ENCODE measurements around the gene BICRA.

BICRA gene

GRCh38 chr19:47608969-47609905, at the start of gene BICRA:
Gene BICRA, plus strand, starts transcription at chr19:47609134. Its CDS starts 64,441 bp downstream, at chr19:47673575.
- ChIA-PET CTCF (no interaction called here), POLR2A (interaction anchor here (1.1 to 1.5 kb wide), 2 partner anchors 10 to 68 kb away, joined by 3 to 4 read pairs; no protein-coding TSS in a partner anchor)
- peak; percentile 82 for DNase-seq (ENCODE audit: extremely low spot score)
- TF ChIP-seq ELF4 (IDR thresholded peaks at IDR 0.05) = no peak
- TF ChIP-seq, protein P1, sequence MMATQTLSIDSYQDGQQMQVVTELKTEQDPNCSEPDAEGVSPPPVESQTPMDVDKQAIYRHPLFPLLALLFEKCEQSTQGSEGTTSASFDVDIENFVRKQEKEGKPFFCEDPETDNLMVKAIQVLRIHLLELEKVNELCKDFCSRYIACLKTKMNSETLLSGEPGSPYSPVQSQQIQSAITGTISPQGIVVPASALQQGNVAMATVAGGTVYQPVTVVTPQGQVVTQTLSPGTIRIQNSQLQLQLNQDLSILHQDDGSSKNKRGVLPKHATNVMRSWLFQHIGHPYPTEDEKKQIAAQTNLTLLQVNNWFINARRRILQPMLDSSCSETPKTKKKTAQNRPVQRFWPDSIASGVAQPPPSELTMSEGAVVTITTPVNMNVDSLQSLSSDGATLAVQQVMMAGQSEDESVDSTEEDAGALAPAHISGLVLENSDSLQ (IDR thresholded peaks at IDR 0.05) = no peak
- no peak for TF ChIP-seq SUZ12 (IDR thresholded peaks at IDR 0.05)

GRCh38 chr19:47560999-47561398, 47.9 kb upstream of the BICRA start:
- TF ChIP-seq ZNF384 (IDR thresholded peaks at IDR 0.05) (no peak), FOXA1 (IDR thresholded peaks at IDR 0.05) (no peak)
- DNase-seq (ENCODE audit: extremely low spot score) = no peak
- ChIA-PET CTCF (interaction anchor here (0.9 kb wide), 1 partner anchor 289 kb away, joined by 5 read pairs; no protein-coding TSS in a partner anchor), POLR2A (no interaction called here)

DNA sequence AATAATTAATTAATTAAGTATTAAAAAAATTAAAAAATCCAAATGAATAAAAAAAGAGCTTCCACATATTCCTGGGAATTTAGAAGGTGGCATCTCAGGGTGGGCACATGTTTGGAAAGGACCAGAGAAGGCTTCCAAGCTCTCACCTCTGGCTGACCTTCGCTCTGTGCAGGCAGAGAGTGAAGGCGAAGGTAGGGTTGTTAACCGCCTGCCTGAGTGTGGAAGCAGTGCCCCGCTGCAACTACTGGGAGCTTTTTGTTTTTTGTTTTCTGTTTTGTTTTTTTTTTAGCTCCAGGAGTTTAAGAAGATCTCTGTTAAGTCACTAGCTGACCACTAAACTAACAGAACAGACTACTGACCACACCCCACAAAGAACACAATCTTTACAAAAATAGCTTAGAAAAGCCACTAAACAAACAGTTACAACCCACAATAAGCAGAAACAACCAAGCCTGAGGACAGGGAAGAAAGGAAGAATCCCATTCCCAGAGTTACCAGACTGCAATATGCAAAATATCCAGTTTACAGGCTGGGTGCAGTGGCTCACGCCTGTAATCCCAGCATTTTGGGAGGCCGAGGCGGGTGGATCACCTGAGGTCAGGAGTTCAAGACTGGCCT, 47.4 kb upstream of the BICRA start:
- ChIA-PET POLR2A (no interaction called here), CTCF (interaction anchor here (0.9 kb wide), 1 partner anchor 288 kb away, joined by 5 read pairs; no protein-coding TSS in a partner anchor)
- TF ChIP-seq L3MBTL2 (conservative IDR thresholded peaks at IDR 0.05) = no peak
- TF ChIP-seq ELF4 (IDR thresholded peaks at IDR 0.05) = no peak
- TF ChIP-seq BHLHE40 (IDR thresholded peaks at IDR 0.05; ENCODE audit: borderline replicate concordance) = no peak
- no peak for TF ChIP-seq SP1 (IDR thresholded peaks at IDR 0.05)
- no peak for TF ChIP-seq NFRKB (IDR thresholded peaks at IDR 0.05)
- no peak for TF ChIP-seq LEF1 (IDR thresholded peaks at IDR 0.05; ENCODE audit: borderline replicate concordance)
- no peak for TF ChIP-seq HDGF (IDR thresholded peaks at IDR 0.05; ENCODE audit: borderline replicate concordance)
- TF ChIP-seq TARDBP (IDR thresholded peaks at IDR 0.05) = no peak

DNA sequence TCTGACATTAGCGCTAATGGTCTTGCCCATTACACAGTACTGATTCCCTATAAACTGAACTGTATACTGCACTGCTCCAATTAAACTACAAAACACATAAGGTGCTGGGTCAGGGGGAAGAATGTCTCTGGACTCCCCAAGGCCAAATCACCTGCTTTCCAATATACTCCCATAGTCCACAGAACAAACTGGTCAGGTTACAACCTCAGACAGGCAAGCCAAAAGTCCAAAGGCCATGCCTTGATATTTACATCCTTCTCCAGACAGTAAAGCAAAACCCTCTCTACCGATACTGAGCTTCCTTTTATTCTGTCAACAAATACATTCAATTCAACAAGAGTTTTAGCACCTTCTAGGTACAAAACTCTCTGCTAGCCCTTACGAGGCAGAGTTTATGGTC, 44.9 kb upstream of the BICRA start:
- DNase-seq (ENCODE audit: extremely low spot score) = no peak
- ChIA-PET CTCF (no interaction called here), POLR2A (no interaction called here)
- no peak for TF ChIP-seq SP1 (IDR thresholded peaks at IDR 0.05)
- no peak for TF ChIP-seq FOXK2 (IDR thresholded peaks at IDR 0.05)
- TF ChIP-seq ZNF384 (IDR thresholded peaks at IDR 0.05) = no peak
- no peak for TF ChIP-seq LEF1 (IDR thresholded peaks at IDR 0.05; ENCODE audit: borderline replicate concordance)
- no peak for TF ChIP-seq SUZ12 (IDR thresholded peaks at IDR 0.05)
- TF ChIP-seq ELF4 (IDR thresholded peaks at IDR 0.05) = no peak
- no peak for TF ChIP-seq CTBP1 (IDR thresholded peaks at IDR 0.05; ENCODE audit: borderline replicate concordance)
- no peak for TF ChIP-seq HDGF (IDR thresholded peaks at IDR 0.05; ENCODE audit: borderline replicate concordance)
- no peak for TF ChIP-seq NFRKB (IDR thresholded peaks at IDR 0.05)
- TF ChIP-seq, protein P1 (IDR thresholded peaks at IDR 0.05) = no peak

More for the DNA sequence above, 47.4 kb upstream of the BICRA start:
- DNase-seq (ENCODE audit: extremely low spot score) = no peak

- DNase-seq (ENCODE audit: extremely low spot score) = no peak
- CTCF ChIA-PET = interaction anchor here (0.6 kb wide), 1 partner anchor 12 kb away, joined by 3 read pairs; no protein-coding TSS in a partner anchor
- POLR2A ChIA-PET = no interaction called here
- no peak for TF ChIP-seq ARNT (IDR thresholded peaks at IDR 0.05)
- no peak for TF ChIP-seq CTBP1 (IDR thresholded peaks at IDR 0.05; ENCODE audit: borderline replicate concordance)
- no peak for TF ChIP-seq L3MBTL2 (conservative IDR thresholded peaks at IDR 0.05)
- TF ChIP-seq BHLHE40 (IDR thresholded peaks at IDR 0.05; ENCODE audit: borderline replicate concordance) = no peak
- TF ChIP-seq, protein P1 (IDR thresholded peaks at IDR 0.05) = no peak
- TF ChIP-seq LEF1 (IDR thresholded peaks at IDR 0.05; ENCODE audit: borderline replicate concordance) = no peak
- TF ChIP-seq FOXA1 (IDR thresholded peaks at IDR 0.05) = no peak
- TF ChIP-seq SP1 (IDR thresholded peaks at IDR 0.05) = no peak
- no peak for TF ChIP-seq ZNF384 (IDR thresholded peaks at IDR 0.05)
- no peak for TF ChIP-seq HDGF (IDR thresholded peaks at IDR 0.05; ENCODE audit: borderline replicate concordance)
- TF ChIP-seq ELF4 (IDR thresholded peaks at IDR 0.05) = no peak
- no peak for TF ChIP-seq FOXK2 (IDR thresholded peaks at IDR 0.05)
- TF ChIP-seq SUZ12 (IDR thresholded peaks at IDR 0.05) = no peak
- no peak for TF ChIP-seq NFRKB (IDR thresholded peaks at IDR 0.05)
- no peak for TF ChIP-seq FOXM1 (IDR thresholded peaks at IDR 0.05; ENCODE audit: borderline replicate concordance)
- no peak for TF ChIP-seq TARDBP (IDR thresholded peaks at IDR 0.05)
Observed at GRCh38 chr19:47569331-47569730, 39.6 kb upstream of the BICRA start.

DNA sequence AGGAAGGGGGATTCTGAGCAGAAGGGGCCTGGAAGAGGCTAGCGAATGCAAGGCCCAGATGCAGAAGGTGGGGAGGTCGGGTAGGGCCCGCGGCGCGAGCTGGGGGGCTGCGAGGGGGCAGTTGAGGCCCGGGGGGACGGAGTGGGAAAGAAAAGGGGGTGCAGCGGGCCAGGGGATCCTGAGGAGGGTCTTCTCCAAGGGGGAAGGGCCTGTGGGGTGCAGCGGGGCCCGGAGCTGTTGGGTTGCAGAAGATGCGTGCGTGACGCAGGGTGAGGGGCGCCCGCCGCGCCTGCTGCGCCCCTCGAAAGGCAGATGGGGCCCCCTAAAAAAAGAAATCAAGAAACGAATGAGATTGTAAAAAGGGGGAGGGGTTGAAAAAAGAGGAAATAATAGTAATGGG, 36.3 kb upstream of the BICRA start:
- TF ChIP-seq, protein P1 (IDR thresholded peaks at IDR 0.05) = no peak
- no peak for TF ChIP-seq CTBP1 (IDR thresholded peaks at IDR 0.05; ENCODE audit: borderline replicate concordance)
- no peak for TF ChIP-seq SUZ12 (IDR thresholded peaks at IDR 0.05)
- no peak for TF ChIP-seq FOXA1 (IDR thresholded peaks at IDR 0.05)
- TF ChIP-seq FOXK2 (IDR thresholded peaks at IDR 0.05) = no peak
- TF ChIP-seq HDGF (IDR thresholded peaks at IDR 0.05; ENCODE audit: borderline replicate concordance) = no peak
- no peak for TF ChIP-seq ELF4 (IDR thresholded peaks at IDR 0.05)
- no peak for TF ChIP-seq BHLHE40 (IDR thresholded peaks at IDR 0.05; ENCODE audit: borderline replicate concordance)
- no peak for TF ChIP-seq FOXM1 (IDR thresholded peaks at IDR 0.05; ENCODE audit: borderline replicate concordance)
- TF ChIP-seq ZNF384 (IDR thresholded peaks at IDR 0.05) = no peak
- TF ChIP-seq ARNT (IDR thresholded peaks at IDR 0.05) = no peak
- no peak for TF ChIP-seq LEF1 (IDR thresholded peaks at IDR 0.05; ENCODE audit: borderline replicate concordance)
- no peak for TF ChIP-seq L3MBTL2 (conservative IDR thresholded peaks at IDR 0.05)
- TF ChIP-seq TARDBP (IDR thresholded peaks at IDR 0.05) = no peak
- TF ChIP-seq NFRKB (IDR thresholded peaks at IDR 0.05) = no peak
- no peak for TF ChIP-seq SP1 (IDR thresholded peaks at IDR 0.05)
- POLR2A ChIA-PET = no interaction called here
- CTCF ChIA-PET = no interaction called here
- DNase-seq (ENCODE audit: extremely low spot score) = no peak
